GM19023 (cell line): Measurements from ENCODE around the gene TFDP3.

Experiments used
- ATAC-seq: cut with Tn5 transposase; IDR thresholded peaks from one replicate; pipeline ENCODE4 v1.9.1; 2021; ENCODE audit warnings: mild to moderate bottlenecking, moderate library complexity; ENCODE audit not compliant: unreplicated experiment

The TFDP3 gene

GRCh38 chrX:133188631-133189030, 29.5 kb downstream of the TFDP3 start:
- no peak for ATAC-seq

GRCh38 chrX:133185938-133186337, 32.2 kb downstream of the TFDP3 start:
- ATAC-seq = no peak

GRCh38 chrX:133185119-133185518, 33.0 kb downstream of the TFDP3 start:
- no peak for ATAC-seq

GRCh38 chrX:133183806-133184205, 34.3 kb downstream of the TFDP3 start:
- no peak for ATAC-seq

- ATAC-seq = no peak
These were observed 38.7 kb downstream of the TFDP3 start for GRCh38 chrX:133179500-133179899.

GRCh38 chrX:133177202-133177601, 41.0 kb downstream of the TFDP3 start:
- no peak for ATAC-seq

GRCh38 chrX:133175605-133176004, 42.5 kb downstream of the TFDP3 start:
- no peak for ATAC-seq

- ATAC-seq = no peak
These were observed 43.0 kb downstream of the TFDP3 start for GRCh38 chrX:133175162-133175561.

- ATAC-seq = no peak
These were observed 46.0 kb downstream of the TFDP3 start for GRCh38 chrX:133171962-133172708.
